Fibroblast of skin of left biceps (primary cell): ENCODE results near the gene USP17L24.
"Not testable (repeated sequence)": the region's sequence is repeated elsewhere in the genome, so short reads cannot be mapped to it uniquely, and the experiment has no call there.

ENCODE experiments used
- DNase-seq, 2 experiments: peaks; one replicate each; pipeline ENCODE4 v3.0.0-alpha.2; 2013; ENCODE audit warnings: low read depth in 2 of 2

USP17L24 gene, protein sequence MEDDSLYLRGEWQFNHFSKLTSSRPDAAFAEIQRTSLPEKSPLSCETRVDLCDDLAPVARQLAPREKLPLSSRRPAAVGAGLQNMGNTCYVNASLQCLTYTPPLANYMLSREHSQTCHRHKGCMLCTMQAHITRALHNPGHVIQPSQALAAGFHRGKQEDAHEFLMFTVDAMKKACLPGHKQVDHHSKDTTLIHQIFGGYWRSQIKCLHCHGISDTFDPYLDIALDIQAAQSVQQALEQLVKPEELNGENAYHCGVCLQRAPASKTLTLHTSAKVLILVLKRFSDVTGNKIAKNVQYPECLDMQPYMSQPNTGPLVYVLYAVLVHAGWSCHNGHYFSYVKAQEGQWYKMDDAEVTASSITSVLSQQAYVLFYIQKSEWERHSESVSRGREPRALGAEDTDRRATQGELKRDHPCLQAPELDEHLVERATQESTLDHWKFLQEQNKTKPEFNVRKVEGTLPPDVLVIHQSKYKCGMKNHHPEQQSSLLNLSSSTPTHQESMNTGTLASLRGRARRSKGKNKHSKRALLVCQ

DNA sequence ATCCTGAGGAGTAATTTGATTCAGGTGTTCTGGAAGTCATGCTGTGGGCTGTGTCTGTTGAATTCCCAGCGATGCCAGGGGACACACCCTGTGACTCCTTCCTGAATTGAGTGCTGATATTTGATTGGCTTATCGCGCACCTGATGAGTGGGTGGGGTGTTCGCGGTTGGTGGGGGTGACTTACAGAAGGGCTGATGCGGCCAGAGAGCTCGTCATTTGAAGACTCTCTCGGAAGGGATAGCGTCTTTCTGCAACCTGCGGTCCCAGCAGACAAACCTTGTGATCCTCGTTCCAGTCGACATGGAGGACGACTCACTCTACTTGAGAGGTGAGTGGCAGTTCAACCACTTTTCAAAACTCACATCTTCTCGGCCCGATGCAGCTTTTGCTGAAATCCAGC, at the start of gene USP17L24:
USP17L24 (plus strand) TSS at position 301 of the 400 bp plus-strand sequence; CDS start at position 301, 0 bp downstream.
- DNase-seq, result not testable (repeated sequence)

DNA sequence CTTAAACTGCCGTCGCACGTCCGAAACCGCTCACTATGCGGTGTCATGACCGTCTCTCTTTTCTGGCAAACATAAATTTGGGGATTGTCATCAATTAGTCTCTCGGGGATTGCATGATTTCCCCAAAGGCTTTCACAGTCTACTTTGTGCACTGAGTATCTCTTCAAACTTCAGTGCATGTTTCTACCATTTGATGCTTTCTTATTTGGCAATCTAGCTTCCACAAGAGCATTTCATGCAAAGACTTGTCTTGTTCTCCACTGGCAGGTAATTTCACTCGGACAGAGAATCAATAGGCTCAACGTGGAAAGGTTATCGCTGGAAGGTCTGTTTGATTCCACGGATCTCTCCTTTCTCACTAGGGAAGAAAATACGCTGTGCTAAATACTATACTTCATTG, 774 bp upstream of the USP17L24 start:
- DNase-seq, result not testable (repeated sequence)

DNA sequence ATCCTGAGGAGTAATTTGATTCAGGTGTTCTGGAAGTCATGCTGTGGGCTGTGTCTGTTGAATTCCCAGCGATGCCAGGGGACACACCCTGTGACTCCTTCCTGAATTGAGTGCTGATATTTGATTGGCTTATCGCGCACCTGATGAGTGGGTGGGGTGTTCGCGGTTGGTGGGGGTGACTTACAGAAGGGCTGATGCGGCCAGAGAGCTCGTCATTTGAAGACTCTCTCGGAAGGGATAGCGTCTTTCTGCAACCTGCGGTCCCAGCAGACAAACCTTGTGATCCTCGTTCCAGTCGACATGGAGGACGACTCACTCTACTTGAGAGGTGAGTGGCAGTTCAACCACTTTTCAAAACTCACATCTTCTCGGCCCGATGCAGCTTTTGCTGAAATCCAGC, 4.6 kb downstream of the USP17L24 start, which contains the start of gene USP17L25:
USP17L25 (plus strand) TSS at position 301 of the 400 bp plus-strand sequence; CDS start at position 301, 0 bp downstream.
- not testable (repeated sequence) for DNase-seq

DNA sequence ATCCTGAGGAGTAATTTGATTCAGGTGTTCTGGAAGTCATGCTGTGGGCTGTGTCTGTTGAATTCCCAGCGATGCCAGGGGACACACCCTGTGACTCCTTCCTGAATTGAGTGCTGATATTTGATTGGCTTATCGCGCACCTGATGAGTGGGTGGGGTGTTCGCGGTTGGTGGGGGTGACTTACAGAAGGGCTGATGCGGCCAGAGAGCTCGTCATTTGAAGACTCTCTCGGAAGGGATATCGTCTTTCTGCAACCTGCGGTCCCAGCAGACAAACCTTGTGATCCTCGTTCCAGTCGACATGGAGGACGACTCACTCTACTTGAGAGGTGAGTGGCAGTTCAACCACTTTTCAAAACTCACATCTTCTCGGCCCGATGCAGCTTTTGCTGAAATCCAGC, 9.4 kb downstream of the USP17L24 start, which contains the start of gene USP17L26:
USP17L26 (plus strand) TSS at position 301 of the 400 bp plus-strand sequence; CDS start at position 301, 0 bp downstream.
- DNase-seq, result not testable (repeated sequence)

DNA sequence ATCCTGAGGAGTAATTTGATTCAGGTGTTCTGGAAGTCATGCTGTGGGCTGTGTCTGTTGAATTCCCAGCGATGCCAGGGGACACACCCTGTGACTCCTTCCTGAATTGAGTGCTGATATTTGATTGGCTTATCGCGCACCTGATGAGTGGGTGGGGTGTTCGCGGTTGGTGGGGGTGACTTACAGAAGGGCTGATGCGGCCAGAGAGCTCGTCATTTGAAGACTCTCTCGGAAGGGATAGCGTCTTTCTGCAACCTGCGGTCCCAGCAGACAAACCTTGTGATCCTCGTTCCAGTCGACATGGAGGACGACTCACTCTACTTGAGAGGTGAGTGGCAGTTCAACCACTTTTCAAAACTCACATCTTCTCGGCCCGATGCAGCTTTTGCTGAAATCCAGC, 14.1 kb downstream of the USP17L24 start, which contains the start of gene USP17L5:
USP17L5 (plus strand) TSS at position 301 of the 400 bp plus-strand sequence; CDS start at position 301, 0 bp downstream.
- DNase-seq, result not testable (repeated sequence)

DNA sequence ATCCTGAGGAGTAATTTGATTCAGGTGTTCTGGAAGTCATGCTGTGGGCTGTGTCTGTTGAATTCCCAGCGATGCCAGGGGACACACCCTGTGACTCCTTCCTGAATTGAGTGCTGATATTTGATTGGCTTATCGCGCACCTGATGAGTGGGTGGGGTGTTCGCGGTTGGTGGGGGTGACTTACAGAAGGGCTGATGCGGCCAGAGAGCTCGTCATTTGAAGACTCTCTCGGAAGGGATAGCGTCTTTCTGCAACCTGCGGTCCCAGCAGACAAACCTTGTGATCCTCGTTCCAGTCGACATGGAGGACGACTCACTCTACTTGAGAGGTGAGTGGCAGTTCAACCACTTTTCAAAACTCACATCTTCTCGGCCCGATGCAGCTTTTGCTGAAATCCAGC, 18.9 kb downstream of the USP17L24 start, which contains the start of gene USP17L27:
USP17L27 (plus strand) TSS at position 301 of the 400 bp plus-strand sequence; CDS start at position 301, 0 bp downstream.
- not testable (repeated sequence) for DNase-seq

DNA sequence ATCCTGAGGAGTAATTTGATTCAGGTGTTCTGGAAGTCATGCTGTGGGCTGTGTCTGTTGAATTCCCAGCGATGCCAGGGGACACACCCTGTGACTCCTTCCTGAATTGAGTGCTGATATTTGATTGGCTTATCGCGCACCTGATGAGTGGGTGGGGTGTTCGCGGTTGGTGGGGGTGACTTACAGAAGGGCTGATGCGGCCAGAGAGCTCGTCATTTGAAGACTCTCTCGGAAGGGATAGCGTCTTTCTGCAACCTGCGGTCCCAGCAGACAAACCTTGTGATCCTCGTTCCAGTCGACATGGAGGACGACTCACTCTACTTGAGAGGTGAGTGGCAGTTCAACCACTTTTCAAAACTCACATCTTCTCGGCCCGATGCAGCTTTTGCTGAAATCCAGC, 23.6 kb downstream of the USP17L24 start, which contains the start of gene USP17L28:
USP17L28 (plus strand) TSS at position 301 of the 400 bp plus-strand sequence; CDS start at position 301, 0 bp downstream.
- not testable (repeated sequence) for DNase-seq

DNA sequence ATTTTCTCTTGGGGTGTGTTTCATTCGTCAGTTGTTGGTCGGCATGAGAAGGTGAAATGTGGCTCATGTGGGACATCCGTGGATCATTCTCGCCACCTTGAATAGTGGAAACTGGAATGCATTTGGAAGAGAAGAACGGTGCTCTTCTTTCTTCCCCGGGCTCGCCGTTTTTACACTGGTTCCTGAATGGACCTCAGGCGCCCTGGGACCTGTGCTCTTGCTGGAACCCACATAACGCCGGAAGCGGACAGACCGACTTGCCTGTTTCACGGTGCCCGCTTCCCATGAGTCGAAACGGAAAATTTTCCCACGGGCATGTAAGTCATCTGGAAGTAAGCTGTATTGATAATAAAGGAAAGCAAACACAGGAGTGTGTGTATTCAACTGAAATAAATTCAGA, 25.9 kb downstream of the USP17L24 start:
- not testable (repeated sequence) for DNase-seq

DNA sequence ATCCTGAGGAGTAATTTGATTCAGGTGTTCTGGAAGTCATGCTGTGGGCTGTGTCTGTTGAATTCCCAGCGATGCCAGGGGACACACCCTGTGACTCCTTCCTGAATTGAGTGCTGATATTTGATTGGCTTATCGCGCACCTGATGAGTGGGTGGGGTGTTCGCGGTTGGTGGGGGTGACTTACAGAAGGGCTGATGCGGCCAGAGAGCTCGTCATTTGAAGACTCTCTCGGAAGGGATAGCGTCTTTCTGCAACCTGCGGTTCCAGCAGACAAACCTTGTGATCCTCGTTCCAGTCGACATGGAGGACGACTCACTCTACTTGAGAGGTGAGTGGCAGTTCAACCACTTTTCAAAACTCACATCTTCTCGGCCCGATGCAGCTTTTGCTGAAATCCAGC, 28.4 kb downstream of the USP17L24 start, which contains the start of gene USP17L29:
USP17L29 (plus strand) TSS at position 301 of the 400 bp plus-strand sequence; CDS start at position 301, 0 bp downstream.
- not testable (repeated sequence) for DNase-seq

DNA sequence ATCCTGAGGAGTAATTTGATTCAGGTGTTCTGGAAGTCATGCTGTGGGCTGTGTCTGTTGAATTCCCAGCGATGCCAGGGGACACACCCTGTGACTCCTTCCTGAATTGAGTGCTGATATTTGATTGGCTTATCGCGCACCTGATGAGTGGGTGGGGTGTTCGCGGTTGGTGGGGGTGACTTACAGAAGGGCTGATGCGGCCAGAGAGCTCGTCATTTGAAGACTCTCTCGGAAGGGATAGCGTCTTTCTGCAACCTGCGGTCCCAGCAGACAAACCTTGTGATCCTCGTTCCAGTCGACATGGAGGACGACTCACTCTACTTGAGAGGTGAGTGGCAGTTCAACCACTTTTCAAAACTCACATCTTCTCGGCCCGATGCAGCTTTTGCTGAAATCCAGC, 37.9 kb downstream of the USP17L24 start, which contains the start of gene USP17L30:
USP17L30 (plus strand) TSS at position 301 of the 400 bp plus-strand sequence; CDS start at position 301, 0 bp downstream.
- not testable (repeated sequence) for DNase-seq
